Ovary (tissue), 3 donors: ENCODE measurements around the gene TNFRSF4.

Source experiments
- CTCF ChIP-seq, 3 donors: fragments of 450-650 bp in 2 of 3; fragments of 200-600 bp in 1 of 3; IDR thresholded peaks; one replicate each; pipeline versions ENCODE4 v1.5.1 to v1.8.0; 2016 to 2022; ENCODE audit warnings: antibody characterized with exemption in 3 of 3, mild to moderate bottlenecking in 1 of 3
- EP300 ChIP-seq: sonication (generic); formaldehyde crosslinking; IDR thresholded peaks from one replicate; pipeline ENCODE4 v1.6.1; 2017; ENCODE audit warnings: antibody characterized with exemption
- POLR2A ChIP-seq: fragments of 450-650 bp; IDR thresholded peaks from one replicate; pipeline ENCODE4 v1.6.1; 2017; ENCODE audit warnings: antibody characterized with exemption, mild to moderate bottlenecking, moderate library complexity
- donor health status: DM: no; HTN: no; CAD: no.

- TF ChIP-seq CTCF (IDR thresholded peaks at IDR 0.05) (no peak), POLR2A (no peak), EP300 (no peak)
These were observed 51.1 kb downstream of the TNFRSF4 start for GRCh38 chr1:1162597-1163537.
